ENCODE data around the gene KANK4. TPM values are rescaled to one million over a fixed set of nuclear protein-coding genes. Genes with fewer than 3 reads are reported as not detected.
"Not testable (repeated sequence)": the region's sequence is repeated elsewhere in the genome, so short reads cannot be mapped to it uniquely, and the experiment has no call there.

Gene KANK4
- total RNA-seq, 2 experiments from 2014 or later = not detected

DNA sequence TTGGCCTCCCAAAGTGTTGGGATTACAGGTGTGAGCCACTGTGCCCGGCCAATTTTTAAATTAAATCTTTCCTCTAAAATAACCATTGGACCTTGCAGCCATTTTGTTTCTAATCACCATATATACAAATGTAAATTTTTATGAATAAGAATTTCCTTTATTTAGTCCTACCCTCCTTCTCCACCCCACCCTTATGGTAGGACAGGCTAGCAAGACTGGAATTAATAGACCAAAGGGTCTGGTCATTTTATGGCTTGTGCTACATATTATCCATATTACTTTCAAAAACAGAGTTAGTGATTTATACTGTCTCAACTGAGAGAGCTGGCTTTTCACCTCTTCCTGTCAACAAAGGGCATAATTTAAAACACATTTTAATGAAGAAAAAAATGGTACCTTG, 98.1 kb downstream of the KANK4 start:
- Mint-ChIP-seq H3K4me3 (no peak overlapping the region), H3K27ac (no peak overlapping the region), H3K27me3 (ENCODE audit: low read depth) (no peaks in the 10 kb centered on the region), H3K9me3 (ENCODE audit: insufficient read depth) (no peaks in the 10 kb centered on the region), H3K4me1 (ENCODE audit: low read depth) (no peaks in the 10 kb centered on the region), H3K36me3 (ENCODE audit: low read depth) (no peaks in the 10 kb centered on the region)
- DNase-seq (no peak), ATAC-seq (no peak)
- CTCF ChIA-PET = no interaction called here
- POLR2A ChIA-PET = no interaction called here

GRCh38 chr1:62220456-62220855, 98.8 kb downstream of the KANK4 start:
- ATAC-seq = not testable (repeated sequence)

GRCh38 chr1:62218604-62219003, 100.6 kb downstream of the KANK4 start:
- DNase-seq = no peak
- ATAC-seq = no peak
- no peak overlapping the region for H3K4me3 Mint-ChIP-seq
- H3K9me3 Mint-ChIP-seq (ENCODE audit: insufficient read depth) = no peaks in the 10 kb centered on the region
- no peaks in the 10 kb centered on the region for H3K36me3 Mint-ChIP-seq (ENCODE audit: low read depth)
- no peaks in the 10 kb centered on the region for H3K27me3 Mint-ChIP-seq (ENCODE audit: low read depth)
- no peak overlapping the region for H3K27ac Mint-ChIP-seq
- CTCF ChIA-PET = no interaction called here
- H3K4me1 Mint-ChIP-seq (ENCODE audit: low read depth) = no peaks in the 10 kb centered on the region
- POLR2A ChIA-PET = no interaction called here

More at GRCh38 chr1:62220456-62220855, 98.8 kb downstream of the KANK4 start:
- H3K4me1 Mint-ChIP-seq (ENCODE audit: low read depth); H3K27me3 Mint-ChIP-seq (ENCODE audit: low read depth); CTCF ChIA-PET; H3K9me3 Mint-ChIP-seq (ENCODE audit: insufficient read depth); DNase-seq; H3K36me3 Mint-ChIP-seq (ENCODE audit: low read depth); H3K27ac Mint-ChIP-seq; H3K4me3 Mint-ChIP-seq; POLR2A ChIA-PET: not testable (repeated sequence)

DNA sequence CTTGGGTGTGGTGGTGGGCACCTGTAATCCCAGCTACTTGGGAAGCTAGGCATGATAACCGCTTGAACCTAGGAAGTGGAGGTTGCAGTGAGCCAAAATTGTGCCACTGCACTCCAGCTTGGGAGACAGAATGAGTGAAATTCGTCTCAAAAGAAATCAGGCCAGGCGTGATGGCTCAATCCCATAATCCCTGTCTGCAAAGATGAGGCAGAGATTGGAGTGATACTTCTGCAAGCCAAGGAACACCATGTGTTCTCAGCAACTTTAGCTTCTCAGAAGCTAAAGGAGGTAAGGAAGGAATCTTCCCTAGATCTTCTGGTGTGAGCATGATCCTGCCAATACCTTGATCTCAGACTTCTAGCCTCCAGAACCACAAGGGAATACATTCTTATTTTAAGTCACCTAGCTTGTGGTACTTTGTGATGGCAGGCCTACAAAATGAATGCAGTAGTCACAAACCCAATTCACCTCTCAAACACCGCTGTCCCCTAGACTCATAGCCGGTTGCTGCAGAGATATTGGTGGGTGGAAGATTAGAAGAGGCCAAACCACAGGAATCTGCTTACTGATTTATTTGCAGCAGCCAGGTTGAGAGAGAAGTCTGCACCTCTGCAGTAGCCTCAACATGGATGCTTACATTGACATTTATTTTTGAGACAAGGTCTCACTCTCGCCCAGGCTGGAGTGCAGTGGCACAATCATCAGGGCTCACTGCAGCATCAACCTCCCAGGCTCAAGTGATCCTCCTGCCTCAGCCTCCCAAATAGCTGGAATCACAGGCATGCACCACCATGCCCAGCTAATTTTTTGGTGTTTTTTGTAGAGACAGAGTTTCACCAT, 105.9 kb downstream of the KANK4 start:
- no peak overlapping the region for H3K27ac Mint-ChIP-seq
- no peak overlapping the region for H3K4me3 Mint-ChIP-seq
- ChIA-PET POLR2A (no interaction called here), CTCF (no interaction called here)
- ATAC-seq (no peak), DNase-seq (no peak)
- H3K9me3 Mint-ChIP-seq (ENCODE audit: insufficient read depth) = no peaks in the 10 kb centered on the region
- peaks cover 5% of the 10 kb centered on the region for H3K4me1 Mint-ChIP-seq (ENCODE audit: low read depth)
- no peaks in the 10 kb centered on the region for H3K27me3 Mint-ChIP-seq (ENCODE audit: low read depth)
- no peaks in the 10 kb centered on the region for H3K36me3 Mint-ChIP-seq (ENCODE audit: low read depth)

DNA sequence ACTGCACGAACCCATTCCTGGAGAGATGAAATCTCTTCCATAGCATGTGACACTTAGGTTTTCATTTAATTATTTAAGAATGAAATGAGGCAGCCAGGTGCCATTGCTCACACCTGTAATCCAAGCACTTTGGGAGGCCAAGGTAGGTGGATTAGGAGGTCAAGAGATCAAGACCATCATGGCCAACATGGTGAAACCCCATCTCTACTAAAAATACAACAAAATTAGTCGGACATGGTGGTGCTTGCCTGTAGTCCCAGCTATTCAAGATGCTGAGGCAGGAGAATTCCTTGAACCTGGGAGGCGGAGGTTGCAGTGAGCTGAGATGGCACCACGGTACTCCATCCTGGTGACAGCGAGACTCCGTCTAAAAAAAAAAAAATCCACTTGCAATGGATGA, 106.8 kb downstream of the KANK4 start:
- H3K4me1 Mint-ChIP-seq (ENCODE audit: low read depth) = peaks cover 5% of the 10 kb centered on the region
- no peak overlapping the region for H3K27ac Mint-ChIP-seq
- ATAC-seq (no peak), DNase-seq (no peak)
- ChIA-PET POLR2A (no interaction called here), CTCF (no interaction called here)
- H3K9me3 Mint-ChIP-seq (ENCODE audit: insufficient read depth) = no peaks in the 10 kb centered on the region
- H3K27me3 Mint-ChIP-seq (ENCODE audit: low read depth) = no peaks in the 10 kb centered on the region
- H3K36me3 Mint-ChIP-seq (ENCODE audit: low read depth) = no peaks in the 10 kb centered on the region
- no peak overlapping the region for H3K4me3 Mint-ChIP-seq

GRCh38 chr1:62210960-62211359, 108.3 kb downstream of the KANK4 start:
- ATAC-seq = no peak

GRCh38 chr1:62209931-62210595, 109.2 kb downstream of the KANK4 start:
- H3K4me1 Mint-ChIP-seq (ENCODE audit: low read depth) = peaks cover 5% of the 10 kb centered on the region
- ATAC-seq (no peak), DNase-seq (no peak)
- H3K27ac Mint-ChIP-seq = no peak overlapping the region
- ChIA-PET POLR2A (no interaction called here), CTCF (no interaction called here)
- H3K9me3 Mint-ChIP-seq (ENCODE audit: insufficient read depth) = no peaks in the 10 kb centered on the region
- no peaks in the 10 kb centered on the region for H3K27me3 Mint-ChIP-seq (ENCODE audit: low read depth)
- H3K4me3 Mint-ChIP-seq = no peak overlapping the region
- H3K36me3 Mint-ChIP-seq (ENCODE audit: low read depth) = no peaks in the 10 kb centered on the region

More at GRCh38 chr1:62210960-62211359, 108.3 kb downstream of the KANK4 start:
- H3K4me3 Mint-ChIP-seq = no peak overlapping the region
- H3K9me3 Mint-ChIP-seq (ENCODE audit: insufficient read depth) = no peaks in the 10 kb centered on the region
- ChIA-PET POLR2A (no interaction called here), CTCF (no interaction called here)
- H3K36me3 Mint-ChIP-seq (ENCODE audit: low read depth) = no peaks in the 10 kb centered on the region
- H3K4me1 Mint-ChIP-seq (ENCODE audit: low read depth) = peaks cover 5% of the 10 kb centered on the region
- H3K27ac Mint-ChIP-seq = no peak overlapping the region
- H3K27me3 Mint-ChIP-seq (ENCODE audit: low read depth) = no peaks in the 10 kb centered on the region
- no peak for DNase-seq

DNA sequence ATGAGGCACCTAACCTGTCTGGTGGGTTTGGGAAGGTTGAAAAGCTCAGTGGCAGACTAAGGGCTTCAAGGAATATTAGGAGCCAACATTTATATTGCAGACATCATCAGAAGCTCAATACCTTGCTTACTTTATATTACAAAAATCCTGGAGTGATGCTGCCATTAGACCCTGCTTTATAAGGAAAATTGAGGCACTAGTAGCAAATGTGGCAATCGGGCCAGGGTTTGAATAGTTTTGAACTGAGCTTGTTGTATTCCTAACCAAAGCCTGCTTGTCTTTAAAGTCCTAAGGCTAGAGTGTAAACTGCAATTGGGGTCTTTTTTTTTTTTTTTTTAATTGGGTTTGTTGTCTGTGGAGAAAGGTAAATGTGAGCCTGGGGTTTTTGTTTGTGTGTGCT, 110.3 kb downstream of the KANK4 start:
- peaks cover 5% of the 10 kb centered on the region for H3K4me1 Mint-ChIP-seq (ENCODE audit: low read depth)
- no peaks in the 10 kb centered on the region for H3K9me3 Mint-ChIP-seq (ENCODE audit: insufficient read depth)
- DNase-seq (no peak), ATAC-seq (no peak)
- H3K27me3 Mint-ChIP-seq (ENCODE audit: low read depth) = no peaks in the 10 kb centered on the region
- no peaks in the 10 kb centered on the region for H3K36me3 Mint-ChIP-seq (ENCODE audit: low read depth)
- ChIA-PET CTCF (no interaction called here), POLR2A (no interaction called here)
- no peak overlapping the region for H3K27ac Mint-ChIP-seq
- H3K4me3 Mint-ChIP-seq = no peak overlapping the region

- CTCF ChIA-PET = no interaction called here
- Mint-ChIP-seq H3K9me3 (ENCODE audit: insufficient read depth) (no peaks in the 10 kb centered on the region), H3K4me3 (no peak overlapping the region), H3K27me3 (ENCODE audit: low read depth) (no peaks in the 10 kb centered on the region), H3K36me3 (ENCODE audit: low read depth) (no peaks in the 10 kb centered on the region), H3K4me1 (ENCODE audit: low read depth) (peaks cover 5% of the 10 kb centered on the region), H3K27ac (no peak overlapping the region)
- POLR2A ChIA-PET = no interaction called here
- no peak for DNase-seq
- no peak for ATAC-seq
These were observed 111.1 kb downstream of the KANK4 start for GRCh38 chr1:62208087-62208486.

DNA sequence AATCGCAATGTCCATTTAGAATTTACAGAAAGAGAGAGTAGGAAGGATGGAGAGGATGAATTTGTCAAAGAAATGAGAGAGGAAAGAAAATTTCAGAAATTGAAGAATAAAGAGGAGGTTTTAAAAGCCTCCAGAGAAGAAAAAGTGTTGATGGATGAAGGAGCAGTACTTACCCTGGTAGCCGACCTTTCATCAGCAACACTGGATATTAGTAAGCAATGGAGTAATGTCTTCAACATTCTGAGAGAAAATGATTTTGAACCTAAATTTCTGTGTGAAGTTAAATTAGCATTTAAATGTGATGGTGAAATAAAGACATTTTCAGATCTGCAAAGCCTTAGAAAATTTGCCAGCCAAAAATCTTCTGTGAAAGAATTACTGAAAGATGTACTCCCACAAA, 112.0 kb downstream of the KANK4 start:
- Mint-ChIP-seq H3K4me1 (ENCODE audit: low read depth) (peaks cover 5% of the 10 kb centered on the region), H3K9me3 (ENCODE audit: insufficient read depth) (no peaks in the 10 kb centered on the region), H3K27me3 (ENCODE audit: low read depth) (no peaks in the 10 kb centered on the region), H3K27ac (no peak overlapping the region), H3K36me3 (ENCODE audit: low read depth) (no peaks in the 10 kb centered on the region), H3K4me3 (no peak overlapping the region)
- POLR2A ChIA-PET = no interaction called here
- CTCF ChIA-PET = no interaction called here
- no peak for DNase-seq
- no peak for ATAC-seq

- no peak for DNase-seq
- POLR2A ChIA-PET = interaction anchor here (0.6 kb wide), 1 partner anchor 1707 kb away, joined by 4 read pairs; no protein-coding TSS in a partner anchor
- CTCF ChIA-PET = no interaction called here
These were observed 120.5 kb downstream of the KANK4 start for GRCh38 chr1:62198781-62199125.

DNA sequence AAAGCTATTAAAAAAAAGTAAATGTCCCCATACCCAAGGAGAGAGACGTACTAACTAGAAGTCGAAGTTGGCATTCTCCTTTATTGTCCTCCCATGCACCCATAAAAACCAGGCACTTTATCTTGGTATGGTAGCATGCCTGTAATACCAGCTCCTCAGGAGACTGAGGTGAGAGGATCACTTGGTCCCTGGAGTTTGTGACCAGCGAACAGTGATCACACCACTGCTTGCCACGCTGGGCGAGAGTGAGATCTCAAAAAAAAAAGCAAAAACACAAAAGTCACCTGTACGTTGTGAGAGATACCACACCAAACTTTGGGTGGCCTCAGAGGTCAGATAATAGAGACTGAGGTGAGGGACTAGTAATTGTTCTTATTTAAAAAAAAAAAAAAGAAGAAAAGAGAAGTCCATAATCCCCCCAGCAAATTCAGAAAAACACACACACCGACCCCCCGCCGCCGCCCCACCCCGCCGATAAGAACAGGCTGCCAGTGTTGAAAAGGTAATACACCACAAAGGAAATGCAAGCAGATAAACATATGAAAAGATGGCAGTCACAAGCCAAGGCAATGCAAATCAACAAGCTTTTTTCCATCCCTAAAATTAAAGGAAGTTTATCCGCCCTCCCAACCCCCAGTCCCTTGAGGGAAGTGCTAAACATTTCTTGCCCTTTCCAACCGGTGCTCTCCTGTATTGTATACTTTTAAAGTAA, 121.0 kb downstream of the KANK4 start:
- Mint-ChIP-seq H3K27ac (no peak overlapping the region), H3K36me3 (ENCODE audit: low read depth) (no peaks in the 10 kb centered on the region), H3K4me1 (ENCODE audit: low read depth) (no peaks in the 10 kb centered on the region), H3K9me3 (ENCODE audit: insufficient read depth) (no peaks in the 10 kb centered on the region), H3K27me3 (ENCODE audit: low read depth) (peaks cover 19% of the 10 kb centered on the region), H3K4me3 (no peak overlapping the region)
- DNase-seq = no peak
- ChIA-PET CTCF (no interaction called here), POLR2A (interaction anchor here (0.6 kb wide), 1 partner anchor 1707 kb away, joined by 4 read pairs; no protein-coding TSS in a partner anchor)
- no peak for ATAC-seq

More at GRCh38 chr1:62198781-62199125, 120.5 kb downstream of the KANK4 start:
- no peak overlapping the region for H3K27ac Mint-ChIP-seq
- no peak overlapping the region for H3K4me3 Mint-ChIP-seq
- no peaks in the 10 kb centered on the region for H3K4me1 Mint-ChIP-seq (ENCODE audit: low read depth)
- no peaks in the 10 kb centered on the region for H3K36me3 Mint-ChIP-seq (ENCODE audit: low read depth)
- H3K9me3 Mint-ChIP-seq (ENCODE audit: insufficient read depth) = no peaks in the 10 kb centered on the region
- H3K27me3 Mint-ChIP-seq (ENCODE audit: low read depth) = peaks cover 16% of the 10 kb centered on the region
- ATAC-seq = no peak
